Duodenal mucosa (tissue), 2 donors: ENCODE measurements around the gene CDKN1B.

Experiments used
- H3K27ac ChIP-seq: one replicate; pipeline ENCODE4 v1.7.0; 2013; ENCODE audit warnings: low read depth, low read length
- H3K27me3 ChIP-seq, 2 donors: one replicate each; pipeline ENCODE4 v1.7.0; 2013; ENCODE audit warnings: low read length in 2 of 2, control low read depth in 1 of 2; ENCODE audit not compliant: insufficient read depth in 2 of 2, control insufficient read depth in 1 of 2
- H3K36me3 ChIP-seq, 2 donors: one replicate each; pipeline ENCODE4 v1.7.0; 2013; ENCODE audit warnings: low read length in 2 of 2, control low read depth in 1 of 2; ENCODE audit not compliant: insufficient read depth in 2 of 2, control insufficient read depth in 1 of 2
- H3K4me1 ChIP-seq, 2 donors: one replicate each; pipeline ENCODE4 v1.7.0; 2013; ENCODE audit warnings: low read length in 2 of 2, control low read depth in 1 of 2; ENCODE audit not compliant: insufficient read depth in 2 of 2, control insufficient read depth in 1 of 2
- H3K4me3 ChIP-seq, 2 donors: one replicate each; pipeline ENCODE4 v1.7.0; 2013; ENCODE audit warnings: low read length in 2 of 2, low read depth in 1 of 2
- H3K9ac ChIP-seq, 2 donors: one replicate each; pipeline ENCODE4 v1.7.0; 2013; ENCODE audit warnings: low read length in 2 of 2, low read depth in 1 of 2
- H3K9me3 ChIP-seq, 2 donors: one replicate each; pipeline ENCODE4 v1.7.0; 2013; ENCODE audit warnings: low read length in 2 of 2, control low read depth in 1 of 2; ENCODE audit not compliant: control insufficient read depth in 1 of 2

The CDKN1B gene

DNA sequence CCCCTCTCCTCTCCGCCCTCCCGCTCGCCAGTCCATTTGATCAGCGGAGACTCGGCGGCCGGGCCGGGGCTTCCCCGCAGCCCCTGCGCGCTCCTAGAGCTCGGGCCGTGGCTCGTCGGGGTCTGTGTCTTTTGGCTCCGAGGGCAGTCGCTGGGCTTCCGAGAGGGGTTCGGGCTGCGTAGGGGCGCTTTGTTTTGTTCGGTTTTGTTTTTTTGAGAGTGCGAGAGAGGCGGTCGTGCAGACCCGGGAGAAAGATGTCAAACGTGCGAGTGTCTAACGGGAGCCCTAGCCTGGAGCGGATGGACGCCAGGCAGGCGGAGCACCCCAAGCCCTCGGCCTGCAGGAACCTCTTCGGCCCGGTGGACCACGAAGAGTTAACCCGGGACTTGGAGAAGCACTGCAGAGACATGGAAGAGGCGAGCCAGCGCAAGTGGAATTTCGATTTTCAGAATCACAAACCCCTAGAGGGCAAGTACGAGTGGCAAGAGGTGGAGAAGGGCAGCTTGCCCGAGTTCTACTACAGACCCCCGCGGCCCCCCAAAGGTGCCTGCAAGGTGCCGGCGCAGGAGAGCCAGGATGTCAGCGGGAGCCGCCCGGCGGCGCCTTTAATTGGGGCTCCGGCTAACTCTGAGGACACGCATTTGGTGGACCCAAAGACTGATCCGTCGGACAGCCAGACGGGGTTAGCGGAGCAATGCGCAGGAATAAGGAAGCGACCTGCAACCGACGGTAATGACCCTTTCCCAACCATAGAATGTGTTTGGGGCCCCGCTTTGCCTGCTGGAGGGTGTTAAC is 615 bp downstream of the CDKN1B start:
- Histone ChIP-seq H3K27me3 (no peaks in the 10 kb centered on the region), H3K4me3 (peak overlapping the region; percentile 98 to 99), H3K27ac (peak overlapping the region; percentile 98), H3K9ac (peak overlapping the region; percentile 92 to 100), H3K9me3 (no peaks in the 10 kb centered on the region), H3K4me1 (peaks cover 46 to 48% of the 10 kb centered on the region in 2 donors), H3K36me3 (peaks cover 12 to 27% of the 10 kb centered on the region in 2 donors)

DNA sequence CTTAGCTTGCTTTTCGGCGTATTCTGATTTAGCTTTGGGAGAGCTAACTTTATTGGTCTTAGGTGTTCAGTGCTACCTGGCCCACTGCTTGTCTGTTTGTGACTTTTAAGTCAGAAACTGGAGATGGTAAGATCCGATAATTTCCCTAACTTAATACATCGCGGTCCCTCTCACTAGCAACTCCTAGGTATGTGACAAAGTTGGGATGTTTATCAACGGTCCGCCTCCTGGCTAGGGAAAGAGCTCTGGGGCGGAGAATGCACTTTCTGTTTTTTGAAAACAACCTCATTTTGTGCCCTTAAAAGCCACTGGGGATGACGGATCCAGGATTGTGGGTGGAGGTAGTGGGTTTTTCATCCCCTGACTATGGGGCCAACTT is 1.2 kb downstream of the CDKN1B start:
- peak overlapping the region; percentile 92 to 100 for H3K9ac ChIP-seq
- H3K36me3 ChIP-seq = peaks cover 12 to 27% of the 10 kb centered on the region in 2 donors
- peak overlapping the region; percentile 98 to 99 for H3K4me3 ChIP-seq
- no peaks in the 10 kb centered on the region for H3K9me3 ChIP-seq
- peak overlapping the region; percentile 98 for H3K27ac ChIP-seq
- no peaks in the 10 kb centered on the region for H3K27me3 ChIP-seq
- H3K4me1 ChIP-seq = peaks cover 46 to 51% of the 10 kb centered on the region in 2 donors

DNA sequence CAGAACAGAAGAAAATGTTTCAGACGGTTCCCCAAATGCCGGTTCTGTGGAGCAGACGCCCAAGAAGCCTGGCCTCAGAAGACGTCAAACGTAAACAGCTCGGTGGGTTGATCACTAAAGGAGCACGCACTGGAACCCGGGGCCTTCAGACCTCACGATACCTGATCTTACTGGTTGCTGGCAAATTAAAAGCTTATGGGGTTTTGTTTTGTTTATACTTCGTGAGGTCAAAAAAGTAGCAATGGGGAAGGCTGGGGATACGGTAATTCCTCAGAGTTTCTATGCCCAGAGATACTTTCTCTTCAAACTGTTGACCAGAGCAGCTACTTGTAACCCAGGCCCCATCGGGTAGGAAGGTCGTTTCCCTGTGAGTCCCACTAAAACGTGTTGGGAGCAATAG is 1.7 kb downstream of the CDKN1B start:
- Histone ChIP-seq H3K27ac (peak overlapping the region; percentile 98), H3K9me3 (no peaks in the 10 kb centered on the region), H3K4me3 (peak overlapping the region; percentile 98 to 99), H3K4me1 (peaks cover 42 to 47% of the 10 kb centered on the region in 2 donors), H3K9ac (peak overlapping the region; percentile 92 to 100), H3K27me3 (no peaks in the 10 kb centered on the region), H3K36me3 (peaks cover 12 to 27% of the 10 kb centered on the region in 2 donors)

DNA sequence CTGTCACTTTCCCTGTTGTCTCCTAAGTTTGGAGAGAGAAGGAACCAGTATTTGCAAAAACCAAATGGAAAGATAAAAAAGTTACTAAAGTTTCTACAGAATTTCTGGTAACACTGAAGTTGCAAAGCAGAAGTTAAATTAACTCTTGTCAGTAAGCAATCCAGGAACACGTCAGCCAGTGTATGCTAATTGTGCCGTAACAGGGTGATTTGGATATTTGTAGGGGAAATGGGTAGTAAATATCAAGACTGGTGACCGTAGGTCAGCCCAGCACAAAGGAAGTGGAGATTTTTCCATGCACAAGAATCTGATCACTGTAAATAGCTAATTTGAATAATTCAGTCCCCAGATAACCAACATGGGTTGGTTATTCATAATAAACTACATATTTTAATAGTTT is 2.3 kb downstream of the CDKN1B start:
- Histone ChIP-seq H3K36me3 (peaks cover 12 to 27% of the 10 kb centered on the region in 2 donors), H3K4me3 (peak overlapping the region; percentile 98 to 99), H3K27ac (peak overlapping the region; percentile 98), H3K9ac (peak overlapping the region; percentile 92 to 100), H3K4me1 (peaks cover 35 to 46% of the 10 kb centered on the region in 2 donors), H3K27me3 (no peaks in the 10 kb centered on the region), H3K9me3 (no peaks in the 10 kb centered on the region)

DNA sequence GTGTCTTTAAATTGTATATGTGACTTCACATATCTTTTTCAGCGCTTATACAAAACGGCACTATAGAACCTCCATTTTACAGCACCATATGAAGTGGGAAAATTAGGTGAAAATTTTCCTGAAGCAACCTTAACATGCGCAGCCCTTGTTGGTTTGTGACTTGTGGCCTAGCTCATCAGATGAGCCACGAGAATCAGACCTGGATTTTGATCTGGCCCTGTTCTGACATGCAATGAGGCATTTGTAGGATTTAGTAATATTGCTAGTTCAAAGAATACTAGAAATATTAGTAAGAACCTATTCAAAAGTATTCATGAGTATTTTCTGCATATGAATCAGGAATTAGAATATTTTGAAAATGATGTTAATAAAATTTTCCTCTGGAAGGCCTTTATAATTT is 2.9 kb downstream of the CDKN1B start:
- Histone ChIP-seq H3K36me3 (peaks cover 12 to 27% of the 10 kb centered on the region in 2 donors), H3K27me3 (no peaks in the 10 kb centered on the region), H3K4me1 (peaks cover 30 to 41% of the 10 kb centered on the region in 2 donors), H3K9ac (peak overlapping the region; percentile 92 to 100), H3K4me3 (peak overlapping the region; percentile 98 to 99), H3K27ac (peak overlapping the region; percentile 98), H3K9me3 (no peaks in the 10 kb centered on the region)

DNA sequence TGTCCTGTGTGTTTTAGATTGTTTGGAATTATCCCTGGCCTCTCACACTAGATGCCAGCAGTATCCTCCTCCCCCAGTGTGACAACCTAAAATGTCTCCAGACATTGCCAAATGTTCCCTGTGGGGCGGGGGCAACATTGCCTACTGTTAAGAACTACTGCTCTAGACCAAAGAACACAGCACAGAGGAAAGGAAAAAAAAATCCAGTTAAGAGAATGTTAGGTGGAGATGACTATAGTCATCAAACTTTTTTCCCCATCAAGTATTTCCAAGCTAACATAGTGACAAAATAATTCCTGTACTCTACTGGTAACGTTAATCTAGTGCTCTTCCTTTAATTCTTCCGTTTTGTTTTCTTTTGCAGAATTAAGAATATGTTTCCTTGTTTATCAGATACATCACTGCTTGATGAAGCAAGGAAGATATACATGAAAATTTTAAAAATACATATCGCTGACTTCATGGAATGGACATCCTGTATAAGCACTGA is 3.5 kb downstream of the CDKN1B start:
- H3K9ac ChIP-seq = peak overlapping the region; percentile 73 to 100
- H3K27ac ChIP-seq = peak overlapping the region; percentile 73
- H3K9me3 ChIP-seq = no peaks in the 10 kb centered on the region
- H3K36me3 ChIP-seq = peaks cover 12 to 27% of the 10 kb centered on the region in 2 donors
- H3K27me3 ChIP-seq = no peaks in the 10 kb centered on the region
- peak overlapping the region; percentile 98 to 99 for H3K4me3 ChIP-seq
- peaks cover 23 to 35% of the 10 kb centered on the region in 2 donors for H3K4me1 ChIP-seq

DNA sequence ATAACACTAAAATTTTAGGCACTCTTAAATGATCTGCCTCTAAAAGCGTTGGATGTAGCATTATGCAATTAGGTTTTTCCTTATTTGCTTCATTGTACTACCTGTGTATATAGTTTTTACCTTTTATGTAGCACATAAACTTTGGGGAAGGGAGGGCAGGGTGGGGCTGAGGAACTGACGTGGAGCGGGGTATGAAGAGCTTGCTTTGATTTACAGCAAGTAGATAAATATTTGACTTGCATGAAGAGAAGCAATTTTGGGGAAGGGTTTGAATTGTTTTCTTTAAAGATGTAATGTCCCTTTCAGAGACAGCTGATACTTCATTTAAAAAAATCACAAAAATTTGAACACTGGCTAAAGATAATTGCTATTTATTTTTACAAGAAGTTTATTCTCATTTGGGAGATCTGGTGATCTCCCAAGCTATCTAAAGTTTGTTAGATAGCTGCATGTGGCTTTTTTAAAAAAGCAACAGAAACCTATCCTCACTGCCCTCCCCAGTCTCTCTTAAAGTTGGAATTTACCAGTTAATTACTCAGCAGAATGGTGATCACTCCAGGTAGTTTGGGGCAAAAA is 4.1 kb downstream of the CDKN1B start:
- no peaks in the 10 kb centered on the region for H3K9me3 ChIP-seq
- H3K27ac ChIP-seq = peak overlapping the region; percentile 30
- no peaks in the 10 kb centered on the region for H3K27me3 ChIP-seq
- peak overlapping the region; percentile 73 to 100 for H3K9ac ChIP-seq
- peak overlapping the region; percentile 98 to 99 for H3K4me3 ChIP-seq
- peaks cover 12 to 27% of the 10 kb centered on the region in 2 donors for H3K36me3 ChIP-seq
- H3K4me1 ChIP-seq = peaks cover 19 to 32% of the 10 kb centered on the region in 2 donors

DNA sequence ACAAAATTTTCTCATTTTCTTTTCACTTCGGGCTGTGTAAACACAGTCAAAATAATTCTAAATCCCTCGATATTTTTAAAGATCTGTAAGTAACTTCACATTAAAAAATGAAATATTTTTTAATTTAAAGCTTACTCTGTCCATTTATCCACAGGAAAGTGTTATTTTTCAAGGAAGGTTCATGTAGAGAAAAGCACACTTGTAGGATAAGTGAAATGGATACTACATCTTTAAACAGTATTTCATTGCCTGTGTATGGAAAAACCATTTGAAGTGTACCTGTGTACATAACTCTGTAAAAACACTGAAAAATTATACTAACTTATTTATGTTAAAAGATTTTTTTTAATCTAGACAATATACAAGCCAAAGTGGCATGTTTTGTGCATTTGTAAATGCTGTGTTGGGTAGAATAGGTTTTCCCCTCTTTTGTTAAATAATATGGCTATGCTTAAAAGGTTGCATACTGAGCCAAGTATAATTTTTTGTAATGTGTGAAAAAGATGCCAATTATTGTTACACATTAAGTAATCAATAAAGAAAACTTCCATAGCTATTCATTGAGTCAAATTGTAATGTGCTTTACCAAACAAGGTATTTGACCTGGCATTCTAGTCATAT is 4.8 kb downstream of the CDKN1B start:
- no peaks in the 10 kb centered on the region for H3K9me3 ChIP-seq
- no peaks in the 10 kb centered on the region for H3K27me3 ChIP-seq
- H3K4me1 ChIP-seq = peaks cover 26 to 32% of the 10 kb centered on the region in 2 donors
- peak overlapping the region; percentile 85 to 100 for H3K9ac ChIP-seq
- H3K36me3 ChIP-seq = peaks cover 12 to 27% of the 10 kb centered on the region in 2 donors
- no peak overlapping the region for H3K27ac ChIP-seq
- peak overlapping the region; percentile 76 to 99 for H3K4me3 ChIP-seq

DNA sequence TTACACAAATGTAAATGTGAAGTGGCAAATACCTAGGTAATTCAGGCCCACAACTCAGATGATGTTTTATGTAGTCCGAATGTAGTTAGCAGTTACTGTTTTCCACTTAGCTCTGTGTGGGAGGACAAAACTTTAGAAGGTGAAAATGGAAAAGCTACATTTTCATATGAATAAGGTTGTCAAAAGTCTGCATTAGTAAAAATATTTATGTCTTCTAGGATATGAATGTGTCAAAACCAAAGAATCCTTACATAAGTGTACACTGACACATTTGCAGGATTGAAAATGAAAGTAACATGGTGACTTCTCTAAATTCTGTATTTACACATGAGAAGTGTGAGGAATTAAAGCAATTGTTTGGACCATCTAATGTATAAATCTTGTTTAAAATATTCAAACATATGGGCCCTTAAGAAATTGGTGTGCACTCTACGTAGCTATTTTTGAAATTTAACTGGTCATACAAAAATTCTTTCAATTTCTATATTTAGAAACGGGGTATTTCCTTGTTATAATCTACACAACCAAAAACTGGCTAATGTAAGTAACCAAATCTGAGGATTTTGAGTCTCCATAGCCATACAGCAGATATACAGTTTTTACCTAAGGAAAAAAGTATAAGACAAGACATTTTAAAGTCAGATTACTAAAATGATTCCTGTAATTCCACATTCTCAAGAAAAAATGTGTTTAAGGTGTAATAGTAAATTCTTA is 5.4 kb downstream of the CDKN1B start:
- Histone ChIP-seq H3K9me3 (no peaks in the 10 kb centered on the region), H3K4me3 (peak overlapping the region; percentile 76 to 87), H3K9ac (peak overlapping the region; percentile 85 to 100), H3K27me3 (no peaks in the 10 kb centered on the region), H3K4me1 (peaks cover 28 to 32% of the 10 kb centered on the region in 2 donors), H3K27ac (peak overlapping the region; percentile 60), H3K36me3 (peaks cover 12 to 27% of the 10 kb centered on the region in 2 donors)
